Kidney (tissue), 14 donors: ENCODE results near the gene CUX1. TPM values are rescaled to one million over a fixed set of nuclear protein-coding genes. Genes with fewer than 3 reads are reported as not detected.

Experiments
- DNase-seq, 5 donors: peaks; one replicate each; pipeline ENCODE4 v3.0.0-alpha.2; 2013 to 2020
- FAIRE-seq: peaks from 2 replicates; lab custom pipeline; 2012; peaks lifted over from hg19 to GRCh38; lab: Jason Lieb, UNC
- H3K27ac ChIP-seq, 2 donors: one replicate each; pipeline ENCODE4 v1.7.0; 2013; ENCODE audit warnings: low read depth in 2 of 2, low read length in 2 of 2, inconsistent platforms in 1 of 2
- H3K27me3 ChIP-seq: one replicate; pipeline ENCODE4 v1.7.1; 2013; ENCODE audit warnings: low read length, inconsistent platforms; ENCODE audit not compliant: control insufficient read depth, insufficient read depth
- H3K36me3 ChIP-seq, 3 donors: one replicate each; pipeline versions ENCODE4 v1.7.0 to v1.7.1; 2013; ENCODE audit warnings: low read length in 3 of 3, control low read depth in 1 of 3, inconsistent platforms in 1 of 3; ENCODE audit not compliant: insufficient read depth in 3 of 3, control insufficient read depth in 2 of 3
- H3K4me1 ChIP-seq, 3 donors: one replicate each; pipeline versions ENCODE4 v1.7.0 to v1.7.1; 2013; ENCODE audit warnings: low read length in 3 of 3, inconsistent platforms in 1 of 3, low read depth in 1 of 3; ENCODE audit not compliant: control insufficient read depth in 2 of 3, insufficient read depth in 2 of 3
- H3K4me3 ChIP-seq, 3 donors: one replicate each; pipeline versions ENCODE4 v1.7.0 to v1.8.1; 2013; ENCODE audit warnings: low read length in 3 of 3, control low read depth in 1 of 3, inconsistent platforms in 1 of 3
- H3K9ac ChIP-seq, 3 donors: one replicate each; pipeline versions ENCODE4 v1.7.0 to v1.7.1; 2013; ENCODE audit warnings: low read length in 3 of 3, control low read depth in 1 of 3, inconsistent platforms in 1 of 3
- H3K9me3 ChIP-seq, 3 donors: one replicate each; pipeline versions ENCODE4 v1.7.0 to v1.7.1; 2013; ENCODE audit warnings: low read length in 3 of 3, control low read depth in 1 of 3, inconsistent platforms in 1 of 3; ENCODE audit not compliant: control insufficient read depth in 2 of 3, insufficient read depth in 1 of 3
- CTCF ChIP-seq: IDR thresholded peaks from 3 replicates; pipeline ENCODE4 v1.5.1; 2012; ENCODE audit warnings: mild to moderate bottlenecking, moderate library complexity, borderline replicate concordance; ENCODE audit not compliant: insufficient read depth; ENCODE audit errors: extremely low read depth
- intact Hi-C: fragments of 100-400 bp; cut with DNase I; formaldehyde crosslinking; loops from one replicate; pipeline ENCODE4 v1.11.1; 2022
- polyA plus RNA-seq: library from polyadenylated mRNA; stranded (reverse); fragments of 350-450 nt; fragmentation: Illumina TruSeq; extraction: RNeasy Lipid Tissue Mini Kit (QIAGEN cat#74804); gene quantifications from one replicate; pipeline ENCODE4 v1.2.3, GENCODE V29; 2014; ENCODE audit warnings: low read depth, low replicate concordance; ENCODE audit not compliant: insufficient read depth
- total RNA-seq: library from RNA; stranded (reverse); fragmentation: NEBNext Ultra II Directional; extraction: Animal tissue kit (Norgen Biotek cat#: 25700); gene quantifications from one replicate; pipeline ENCODE4 v1.2.1, GENCODE V29; 2021
- donor health status: control.
- donor health status: control.
- donor health status: control.
- donor health status: control.
- donor health status: control.
- donor health status: DM: yes; HTN: yes; CAD: no.
- donor health status: Normal renal cell carcinoma (clear cell type).

The CUX1 gene
- total and polyA plus RNA-seq, 2 donors from 2014 or later: 71.4 to 126 TPM

- H3K9me3 ChIP-seq: no peaks in the 10 kb centered on the region
- H3K27ac ChIP-seq: no peak overlapping the region
- no peak overlapping the region for H3K9ac ChIP-seq
- H3K4me3 ChIP-seq: no peak overlapping the region
- no peaks in the 10 kb centered on the region for H3K36me3 ChIP-seq
- H3K27me3 ChIP-seq: no peaks in the 10 kb centered on the region
- no peak for FAIRE-seq
- intact Hi-C loops: no loop called here
- no peak for DNase-seq
- TF ChIP-seq CTCF: no peak
- peaks cover 0 to 6% (median 0%) of the 10 kb centered on the region in 3 donors for H3K4me1 ChIP-seq
Measured at GRCh38 chr7:101960323-101960722, 142.9 kb downstream of the CUX1 start.

GRCh38 chr7:101960985-101961708 is 143.7 kb downstream of the CUX1 start:
- Histone ChIP-seq H3K9me3 (no peaks in the 10 kb centered on the region), H3K4me1 (peaks cover 0 to 6% (median 0%) of the 10 kb centered on the region in 3 donors), H3K27ac (no peak overlapping the region), H3K36me3 (no peaks in the 10 kb centered on the region), H3K27me3 (no peaks in the 10 kb centered on the region), H3K4me3 (no peak overlapping the region), H3K9ac (no peak overlapping the region)
- intact Hi-C loops: no loop called here
- no peak for DNase-seq
- no peak for FAIRE-seq
- no peak for TF ChIP-seq CTCF

GRCh38 chr7:101961811-101962210 is 144.4 kb downstream of the CUX1 start:
- no peak for TF ChIP-seq CTCF
- no peaks in the 10 kb centered on the region for H3K9me3 ChIP-seq
- H3K4me1 ChIP-seq: peaks cover 0 to 6% (median 0%) of the 10 kb centered on the region in 3 donors
- intact Hi-C loops: no loop called here
- H3K27ac ChIP-seq: no peak overlapping the region
- FAIRE-seq (no peak), DNase-seq (no peak)
- no peak overlapping the region for H3K9ac ChIP-seq
- no peaks in the 10 kb centered on the region for H3K36me3 ChIP-seq
- no peak overlapping the region for H3K4me3 ChIP-seq
- no peaks in the 10 kb centered on the region for H3K27me3 ChIP-seq
